Ascending aorta (tissue), 2 donors: ENCODE data around the gene RNF207. TPM values are rescaled to one million over a fixed set of nuclear protein-coding genes. Genes with fewer than 3 reads are reported as not detected.

Experiments
- DNase-seq, 2 donors: peaks; one replicate each; pipeline ENCODE4 v3.0.0-alpha.2; 2019; ENCODE audit warnings: low spot score in 2 of 2
- H3K27ac ChIP-seq, 2 donors: fragments of 200-600 bp; sonication (generic); one replicate each; pipeline ENCODE4 v1.5.1; 2016 to 2017; ENCODE audit warnings: mild to moderate bottlenecking in 1 of 2
- H3K27me3 ChIP-seq: fragments of 200-600 bp; sonication (generic); one replicate; pipeline ENCODE4 v1.5.1; 2017
- H3K36me3 ChIP-seq, 2 donors: fragments of 200-600 bp; sonication (generic); one replicate each; pipeline ENCODE4 v1.5.1; 2016
- H3K4me1 ChIP-seq, 2 donors: fragments of 200-600 bp; sonication (generic); one replicate each; pipeline ENCODE4 v1.5.1; 2016 to 2017; ENCODE audit warnings: mild to moderate bottlenecking in 1 of 2
- H3K4me3 ChIP-seq, 2 donors: fragments of 200-600 bp; sonication (generic); one replicate each; pipeline ENCODE4 v1.5.1; 2016 to 2017; ENCODE audit warnings: mild to moderate bottlenecking in 1 of 2
- H3K9me3 ChIP-seq, 2 donors: fragments of 200-600 bp; sonication (generic); one replicate each; pipeline ENCODE4 v1.5.1; 2016
- CTCF ChIP-seq, 3 experiments: fragments of 200-600 bp in 2 of 3; fragments of 450-650 bp in 1 of 3; sonication (generic) in 2 of 3; IDR thresholded peaks; one replicate each; pipeline ENCODE4 v1.5.1; 2016 to 2019; ENCODE audit warnings: antibody characterized with exemption in 3 of 3, mild to moderate bottlenecking in 1 of 3, moderate library complexity in 1 of 3
- intact Hi-C: fragments of 100-400 bp; cut with DNase I; formaldehyde crosslinking; loops from one replicate; pipeline ENCODE4 v1.15.1; 2023
- total RNA-seq: library from RNA; depleted of rRNA; stranded (reverse); fragments of >200 nt; gene quantifications from one replicate; pipeline ENCODE4 v1.1.0, GENCODE V29; 2016

The RNF207 gene
- total RNA-seq, 1 donor from 2014 or later: 81.1 TPM

GRCh38 chr1:6241887-6242740 is 36.2 kb downstream of the RNF207 start:
- no peaks in the 10 kb centered on the region for H3K36me3 ChIP-seq
- H3K27me3 ChIP-seq: peaks cover 45% of the 10 kb centered on the region
- no peak for DNase-seq
- no peaks in the 10 kb centered on the region for H3K9me3 ChIP-seq
- intact Hi-C loops: no loop called here
- TF ChIP-seq CTCF (IDR thresholded peaks at IDR 0.05): no peak
- H3K4me3 ChIP-seq: peak overlapping the region in 1 of 2 donors; percentile 27
- no peak overlapping the region for H3K27ac ChIP-seq
- peaks cover 2 to 12% of the 10 kb centered on the region in 2 donors for H3K4me1 ChIP-seq

DNA sequence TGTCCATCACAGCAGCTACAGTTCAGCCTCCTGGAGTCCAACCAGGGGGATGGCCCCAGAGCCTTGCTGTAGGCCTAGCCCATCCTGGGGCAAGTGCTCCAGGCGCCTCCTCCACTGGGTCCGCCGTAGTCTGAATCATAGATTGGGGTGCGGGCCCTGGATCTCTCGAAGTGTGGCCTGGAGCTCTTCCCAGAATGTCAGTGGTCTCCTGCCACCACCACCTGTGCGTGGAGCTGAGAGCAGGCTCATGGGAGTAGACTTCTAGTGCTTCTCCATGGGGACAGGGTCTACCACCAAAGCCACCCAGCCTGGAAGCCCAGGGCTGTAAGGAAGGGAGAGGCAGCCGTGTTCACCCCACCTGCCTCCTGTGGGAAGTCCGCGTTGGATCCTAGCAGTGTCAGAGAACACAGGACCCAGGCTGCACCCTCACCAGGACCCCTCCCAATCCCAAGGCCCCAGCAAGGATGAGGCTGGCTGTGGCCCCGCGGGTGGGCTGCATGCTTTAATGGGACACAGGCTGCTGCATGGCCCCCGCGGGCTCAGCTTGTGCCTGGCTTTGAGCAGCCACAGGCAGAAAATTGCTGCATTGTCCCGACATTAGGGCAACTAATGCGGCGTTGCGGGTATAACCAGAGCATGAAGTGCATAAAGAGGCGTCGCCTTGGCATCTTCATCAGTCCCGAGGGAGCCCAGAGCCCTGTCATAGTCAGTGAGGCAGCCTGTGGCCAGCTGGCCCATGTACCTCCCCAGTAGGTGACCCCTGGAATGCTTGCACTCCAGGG is 37.3 kb downstream of the RNF207 start:
- H3K36me3 ChIP-seq: no peaks in the 10 kb centered on the region
- peaks cover 2 to 12% of the 10 kb centered on the region in 2 donors for H3K4me1 ChIP-seq
- H3K4me3 ChIP-seq: no peak overlapping the region
- no peak overlapping the region for H3K27ac ChIP-seq
- peaks cover 45% of the 10 kb centered on the region for H3K27me3 ChIP-seq
- no peaks in the 10 kb centered on the region for H3K9me3 ChIP-seq
- TF ChIP-seq CTCF (IDR thresholded peaks at IDR 0.05): no peak
- DNase-seq: no peak
- intact Hi-C loops: no loop called here

GRCh38 chr1:6243993-6244392 is 38.1 kb downstream of the RNF207 start, which contains the start of gene HES3:
HES3 (plus strand) TSS chr1:6244179; CDS start chr1:6244366, 187 bp downstream.
- DNase-seq: no peak
- Histone ChIP-seq H3K4me3 (no peak within 1 kb of the TSS), H3K4me1 (peaks cover 2 to 12% of the 10 kb centered on the region in 2 donors), H3K27me3 (peaks cover 45% of the 10 kb centered on the region), H3K36me3 (no peaks in the 10 kb centered on the region), H3K27ac (no peak within 1 kb of the TSS), H3K9me3 (no peaks in the 10 kb centered on the region)
- no peak for TF ChIP-seq CTCF (IDR thresholded peaks at IDR 0.05)
- intact Hi-C loops: no loop called here

GRCh38 chr1:6244401-6245049 is 38.6 kb downstream of the RNF207 start:
- intact Hi-C loops: loop anchor here (5.0 kb wide), 2 partner anchors 118 to 192 kb away; no protein-coding TSS in a partner anchor
- no peak for TF ChIP-seq CTCF (IDR thresholded peaks at IDR 0.05)
- H3K9me3 ChIP-seq: no peaks in the 10 kb centered on the region
- no peaks in the 10 kb centered on the region for H3K36me3 ChIP-seq
- H3K27ac ChIP-seq: no peak overlapping the region
- H3K27me3 ChIP-seq: peaks cover 45% of the 10 kb centered on the region
- peaks cover 2 to 12% of the 10 kb centered on the region in 2 donors for H3K4me1 ChIP-seq
- DNase-seq: no peak
- no peak overlapping the region for H3K4me3 ChIP-seq

- peaks cover 49% of the 10 kb centered on the region for H3K27me3 ChIP-seq
- peak; percentile 84 to 91 (median 88) for TF ChIP-seq CTCF (IDR thresholded peaks at IDR 0.05)
- H3K4me1 ChIP-seq: peaks cover 2 to 12% of the 10 kb centered on the region in 2 donors
- H3K36me3 ChIP-seq: no peaks in the 10 kb centered on the region
- no peak overlapping the region for H3K4me3 ChIP-seq
- H3K9me3 ChIP-seq: no peaks in the 10 kb centered on the region
- intact Hi-C loops: loop anchor here (5.0 kb wide), 2 partner anchors 117 to 193 kb away; no protein-coding TSS in a partner anchor
- DNase-seq: peak in 1 of 2 donors; percentile 83
- no peak overlapping the region for H3K27ac ChIP-seq
These were observed 39.4 kb downstream of the RNF207 start for GRCh38 chr1:6245086-6245868.
